Natural killer cell (primary cell): ENCODE results near the gene MBP. TPM values are rescaled to one million over a fixed set of nuclear protein-coding genes. Genes with fewer than 3 reads are reported as not detected.
"Not testable (repeated sequence)": the region's sequence is repeated elsewhere in the genome, so short reads cannot be mapped to it uniquely, and the experiment has no call there.

Experiments used
- ATAC-seq, 3 donors: fragments of 150-1000 bp in 2 of 3; fragments of 200-7000 bp in 1 of 3; cut with Tn5 transposase; 1 replicate in 1 of 3; 2 replicates in 2 of 3; pipeline ENCODE4 v1.10.0; 2021; ENCODE audit warnings: mild to moderate bottlenecking in 2 of 3, moderate library complexity in 2 of 3
- DNase-seq, 2 donors: peaks; one replicate each; pipeline versions ENCODE4 v3.0.0 to v3.0.0-alpha.2; 2013 to 2021; ENCODE audit warnings: mixed read lengths in 1 of 2
- H3K27ac ChIP-seq: one replicate; pipeline ENCODE4 v1.5.1; 2013; ENCODE audit warnings: mild to moderate bottlenecking, low read length
- H3K27me3 ChIP-seq: one replicate; pipeline ENCODE4 v1.6.1; 2013; ENCODE audit warnings: low read length; ENCODE audit not compliant: control insufficient read depth, insufficient read depth
- H3K36me3 ChIP-seq: one replicate; pipeline ENCODE4 v1.6.1; 2013; ENCODE audit warnings: low read length; ENCODE audit not compliant: control insufficient read depth, insufficient read depth
- H3K4me1 ChIP-seq: one replicate; pipeline ENCODE4 v1.6.1; 2013; ENCODE audit warnings: low read length; ENCODE audit not compliant: control insufficient read depth, insufficient read depth
- H3K4me3 ChIP-seq: one replicate; pipeline ENCODE4 v1.5.1; 2013; ENCODE audit warnings: low read length
- H3K9me3 ChIP-seq: one replicate; pipeline ENCODE4 v1.6.1; 2013; ENCODE audit warnings: low read length; ENCODE audit not compliant: control insufficient read depth, insufficient read depth
- H3K27ac Mint-ChIP-seq, 2 donors: one replicate each; pipeline ENCODE4 v1.8.0; 2022; ENCODE audit warnings: mild to moderate bottlenecking in 2 of 2, mixed read lengths in 2 of 2, moderate library complexity in 1 of 2
- H3K27me3 Mint-ChIP-seq, 2 donors: one replicate each; pipeline ENCODE4 v1.8.0; 2022; ENCODE audit warnings: low read depth in 2 of 2, mixed read lengths in 2 of 2
- H3K36me3 Mint-ChIP-seq: one replicate; pipeline ENCODE4 v1.8.0; 2022; ENCODE audit warnings: mixed read lengths
- H3K4me1 Mint-ChIP-seq, 2 donors: one replicate each; pipeline ENCODE4 v1.8.0; 2022; ENCODE audit warnings: mixed read lengths in 2 of 2
- H3K4me3 Mint-ChIP-seq: one replicate; pipeline ENCODE4 v1.8.0; 2022; ENCODE audit warnings: mild to moderate bottlenecking, moderate library complexity, mixed read lengths
- H3K9me3 Mint-ChIP-seq, 2 donors: one replicate each; pipeline ENCODE4 v1.8.0; 2022; ENCODE audit warnings: mixed read lengths in 2 of 2
- CTCF ChIP-seq: fragments of 200-600 bp; IDR thresholded peaks from one replicate; pipeline ENCODE4 v1.8.0; 2022; ENCODE audit warnings: antibody characterized with exemption
- WGBS: methylation state at CpG from one replicate; pipeline ENCODE4 v1.1.7; 2013; ENCODE audit warnings: missing lambda C conversion rate; ENCODE audit not compliant: insufficient coverage; 5-methylcytosine and 5-hydroxymethylcytosine counted together
- intact Hi-C: fragments of 100-400 bp; cut with micrococcal nuclease; formaldehyde crosslinking; loops from one replicate; pipeline ENCODE4 v1.14.2; 2022
- total RNA-seq, 4 donors: library from RNA; stranded (reverse); fragments of 120-200 nt in 1 of 4; gene quantifications; one replicate each; pipeline versions ENCODE4 v1.2.3 to v1.2.4, GENCODE V29; 2013 to 2022

Gene MBP
- total RNA-seq, 3 donors from 2014 or later (not counting 1 experiment from before 2014, with no cell fraction given): 183 to 344 (median 325) TPM

DNA sequence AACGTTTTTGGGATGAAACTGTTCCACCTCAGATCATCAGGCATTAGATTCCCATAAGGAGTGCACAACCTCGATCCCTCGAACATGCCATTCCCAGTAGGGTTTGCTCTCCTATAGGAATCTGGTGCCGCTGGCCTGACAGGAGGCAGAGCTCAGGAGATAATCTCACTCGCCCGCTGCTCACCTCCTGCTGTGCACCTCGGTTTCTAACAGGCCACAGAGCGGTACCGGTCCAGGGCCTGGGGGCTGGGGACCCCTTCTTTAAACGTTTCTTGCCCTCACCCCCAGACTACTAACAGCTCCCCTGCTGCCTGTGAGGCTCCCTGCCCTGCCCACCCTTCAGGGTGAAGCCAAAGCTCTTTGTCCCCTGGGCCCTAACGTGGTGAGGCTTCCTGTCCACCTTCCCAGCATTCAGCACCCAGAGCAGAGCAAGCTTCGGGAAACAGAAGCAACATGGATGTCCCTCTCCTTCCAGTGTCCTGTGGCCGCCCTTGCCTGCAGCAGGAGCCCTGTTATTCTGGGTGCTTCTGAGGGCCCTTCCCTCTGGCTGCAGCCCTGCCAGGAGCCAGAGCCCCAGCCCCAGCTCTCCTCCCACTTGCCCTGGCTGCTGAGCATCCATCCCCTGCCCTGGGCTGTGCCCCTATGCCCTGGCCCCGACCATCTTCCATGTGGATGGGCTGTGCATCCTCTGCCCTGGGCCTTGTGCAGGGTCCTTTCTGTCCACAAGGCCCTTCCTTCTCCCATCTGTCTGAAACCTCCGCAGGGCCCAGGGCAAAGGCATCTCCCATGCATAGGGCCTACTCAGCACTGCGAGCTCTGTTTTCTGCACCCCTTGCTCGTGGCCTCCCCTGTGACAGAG is 140.1 kb downstream of the MBP start:
- no peak for TF ChIP-seq CTCF
- Mint-ChIP-seq H3K27me3 (no peaks in the 10 kb centered on the region), H3K27ac (no peak overlapping the region), H3K4me1 (peaks cover 10 to 14% of the 10 kb centered on the region in 2 donors), H3K36me3 (no peaks in the 10 kb centered on the region), H3K9me3 (no peaks in the 10 kb centered on the region), H3K4me3 (no peak overlapping the region)
- intact Hi-C loops: no loop called here
- DNase-seq (no peak), ATAC-seq (no peak)
- H3K4me3 ChIP-seq: no peak overlapping the region
- H3K9me3 ChIP-seq: no peaks in the 10 kb centered on the region
- H3K36me3 ChIP-seq: no peaks in the 10 kb centered on the region
- WGBS: 88% methylated on average over 17 of the region's 17 CpGs
- no peaks in the 10 kb centered on the region for H3K27me3 ChIP-seq
- H3K27ac ChIP-seq: no peak overlapping the region
- no peaks in the 10 kb centered on the region for H3K4me1 ChIP-seq

DNA sequence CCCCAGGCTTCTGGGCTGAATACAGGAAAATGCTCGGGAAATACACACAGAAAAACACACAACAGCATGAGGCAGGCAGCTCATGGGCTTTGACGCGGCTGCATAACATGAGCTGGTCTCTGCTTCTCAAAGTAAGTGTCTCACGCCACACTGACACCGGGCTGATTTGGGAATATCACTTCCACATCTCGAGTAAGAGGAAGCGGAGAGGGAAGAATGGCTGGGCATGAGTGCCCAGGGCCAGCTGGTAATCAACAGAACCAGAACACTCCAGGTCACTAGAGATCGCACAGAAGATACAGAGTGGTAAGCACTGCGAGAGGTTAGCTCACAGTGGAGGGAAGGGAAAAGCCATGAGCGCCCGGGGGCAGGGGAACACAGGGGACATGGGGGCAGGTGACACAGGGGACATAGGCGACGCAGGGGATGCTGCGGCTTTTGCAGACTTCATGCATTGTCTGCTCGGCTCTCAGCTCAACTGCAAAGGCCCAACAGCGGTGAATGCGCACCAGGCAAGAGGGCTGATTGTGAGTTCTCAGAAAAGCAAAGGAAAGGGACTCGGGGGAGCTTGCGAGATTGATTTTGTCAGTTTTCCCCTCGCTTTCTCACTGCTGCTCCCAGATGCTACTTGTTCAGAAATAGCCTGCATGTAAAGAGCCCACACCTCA is 141.4 kb downstream of the MBP start:
- H3K36me3 Mint-ChIP-seq: no peaks in the 10 kb centered on the region
- ATAC-seq (no peak), DNase-seq (no peak)
- 87% methylated on average over 20 of the region's 20 CpGs for WGBS
- no peak overlapping the region for H3K27ac Mint-ChIP-seq
- no peaks in the 10 kb centered on the region for H3K36me3 ChIP-seq
- no peak overlapping the region for H3K4me3 ChIP-seq
- H3K9me3 ChIP-seq: no peaks in the 10 kb centered on the region
- H3K27me3 Mint-ChIP-seq: no peaks in the 10 kb centered on the region
- no peaks in the 10 kb centered on the region for H3K4me1 ChIP-seq
- H3K4me1 Mint-ChIP-seq: peaks cover 10 to 14% of the 10 kb centered on the region in 2 donors
- no peak overlapping the region for H3K4me3 Mint-ChIP-seq
- H3K9me3 Mint-ChIP-seq: no peaks in the 10 kb centered on the region
- no peak for TF ChIP-seq CTCF
- no peak overlapping the region for H3K27ac ChIP-seq
- intact Hi-C loops: no loop called here
- H3K27me3 ChIP-seq: no peaks in the 10 kb centered on the region

GRCh38 chr18:76990343-76991020 is 142.1 kb downstream of the MBP start:
- H3K36me3 ChIP-seq, H3K4me3 ChIP-seq, DNase-seq, H3K36me3 Mint-ChIP-seq, H3K9me3 ChIP-seq, H3K27me3 ChIP-seq, H3K27ac Mint-ChIP-seq, H3K9me3 Mint-ChIP-seq, H3K27ac ChIP-seq, intact Hi-C loops, H3K4me1 ChIP-seq, H3K4me3 Mint-ChIP-seq, H3K27me3 Mint-ChIP-seq, ATAC-seq: not testable (repeated sequence)
- H3K4me1 Mint-ChIP-seq: peaks cover 10 to 14% of the 10 kb centered on the region in 2 donors
- WGBS: 71% methylated on average over 8 of the region's 8 CpGs

DNA sequence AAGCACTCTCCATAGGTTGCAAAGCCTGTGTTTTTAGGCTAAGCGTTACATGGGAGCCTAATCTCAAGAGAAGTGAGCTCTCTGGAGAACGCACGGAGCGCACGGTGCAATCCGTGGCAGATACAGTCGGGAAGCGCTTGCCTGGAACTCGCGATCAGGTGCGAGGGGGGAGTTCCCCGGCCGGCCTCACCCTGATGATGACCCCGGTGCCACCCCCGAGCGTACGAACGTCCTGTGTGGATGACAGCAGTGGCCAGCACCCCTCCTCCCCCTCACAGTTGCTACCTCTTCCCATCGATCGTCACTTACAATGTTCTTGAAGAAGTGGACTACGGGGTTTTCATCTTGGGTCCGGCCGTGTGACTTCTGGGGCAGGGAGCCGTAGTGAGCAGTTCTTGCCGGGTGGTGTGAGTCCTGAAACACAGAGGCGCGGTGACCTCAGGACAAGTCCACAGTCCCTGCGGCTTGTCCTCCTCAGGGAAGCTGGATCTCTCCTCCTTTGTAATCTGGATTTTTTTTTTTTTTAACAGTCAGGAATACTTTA is 142.9 kb downstream of the MBP start:
- no peak for TF ChIP-seq CTCF
- Histone ChIP-seq H3K27ac (no peak overlapping the region), H3K4me3 (no peak overlapping the region), H3K27me3 (no peaks in the 10 kb centered on the region), H3K9me3 (no peaks in the 10 kb centered on the region), H3K4me1 (no peaks in the 10 kb centered on the region), H3K36me3 (no peaks in the 10 kb centered on the region)
- intact Hi-C loops: no loop called here
- H3K36me3 Mint-ChIP-seq: no peaks in the 10 kb centered on the region
- no peak for ATAC-seq
- 90% methylated on average over 28 of the region's 28 CpGs for WGBS
- no peaks in the 10 kb centered on the region for H3K9me3 Mint-ChIP-seq
- peaks cover 10 to 14% of the 10 kb centered on the region in 2 donors for H3K4me1 Mint-ChIP-seq
- no peak overlapping the region for H3K4me3 Mint-ChIP-seq
- no peaks in the 10 kb centered on the region for H3K27me3 Mint-ChIP-seq
- DNase-seq: no peak
- no peak overlapping the region for H3K27ac Mint-ChIP-seq
